KOPT-K1 (cell line): ENCODE data around the gene CACNA1B.

Experiments
- H3K27ac ChIP-seq: fragments of 200-600 bp; sonication (generic); 2 replicates; pipeline ENCODE4 v1.5.1; 2016; ENCODE audit warnings: antibody characterized with exemption, mild to moderate bottlenecking, low read depth, low read length; ENCODE audit not compliant: poor library complexity, severe bottlenecking
- H3K36me3 ChIP-seq: fragments of 200-600 bp; sonication (generic); 2 replicates; pipeline ENCODE4 v1.5.1; 2017; ENCODE audit warnings: antibody characterized with exemption, mild to moderate bottlenecking, low read length, moderate library complexity; ENCODE audit not compliant: insufficient read depth
- H3K9me3 ChIP-seq: fragments of 200-600 bp; sonication (generic); 2 replicates; pipeline ENCODE4 v1.5.1; 2017; ENCODE audit warnings: antibody characterized with exemption, low read length, mild to moderate bottlenecking; ENCODE audit not compliant: insufficient read depth, poor library complexity, severe bottlenecking

The CACNA1B gene

GRCh38 chr9:137917795-137918194, 40.2 kb downstream of the CACNA1B start:
- Histone ChIP-seq H3K27ac (no peak overlapping the region), H3K9me3 (no peaks in the 10 kb centered on the region), H3K36me3 (no peaks in the 10 kb centered on the region)

GRCh38 chr9:137918331-137919094, 40.9 kb downstream of the CACNA1B start:
- H3K27ac ChIP-seq: no peak overlapping the region
- H3K9me3 ChIP-seq: no peaks in the 10 kb centered on the region

GRCh38 chr9:137919095-137919465, 41.5 kb downstream of the CACNA1B start:
- H3K36me3 ChIP-seq: no peaks in the 10 kb centered on the region
- no peaks in the 10 kb centered on the region for H3K9me3 ChIP-seq
- H3K27ac ChIP-seq: no peak overlapping the region

More at GRCh38 chr9:137918331-137919094, 40.9 kb downstream of the CACNA1B start:
- H3K36me3 ChIP-seq: no peaks in the 10 kb centered on the region

GRCh38 chr9:137919649-137920141, 42.1 kb downstream of the CACNA1B start:
- H3K9me3 ChIP-seq: no peaks in the 10 kb centered on the region
- H3K27ac ChIP-seq: no peak overlapping the region
- H3K36me3 ChIP-seq: no peaks in the 10 kb centered on the region

- H3K9me3 ChIP-seq: no peaks in the 10 kb centered on the region
- no peaks in the 10 kb centered on the region for H3K36me3 ChIP-seq
- H3K27ac ChIP-seq: no peak overlapping the region
Measured at GRCh38 chr9:137920753-137921152, 43.2 kb downstream of the CACNA1B start.

GRCh38 chr9:137924169-137924568, 46.6 kb downstream of the CACNA1B start:
- no peak overlapping the region for H3K27ac ChIP-seq
- H3K36me3 ChIP-seq: no peaks in the 10 kb centered on the region
- peaks cover 10% of the 10 kb centered on the region for H3K9me3 ChIP-seq

- Histone ChIP-seq H3K36me3 (no peaks in the 10 kb centered on the region), H3K27ac (no peak overlapping the region), H3K9me3 (peaks cover 10% of the 10 kb centered on the region)
Measured at GRCh38 chr9:137924761-137925369, 47.3 kb downstream of the CACNA1B start.

GRCh38 chr9:137943655-137944054, 66.1 kb downstream of the CACNA1B start:
- Histone ChIP-seq H3K27ac (no peak overlapping the region), H3K9me3 (peaks cover 41% of the 10 kb centered on the region)

GRCh38 chr9:137945581-137945980, 68.0 kb downstream of the CACNA1B start:
- Histone ChIP-seq H3K36me3 (no peaks in the 10 kb centered on the region), H3K27ac (no peak overlapping the region), H3K9me3 (peaks cover 46% of the 10 kb centered on the region)

More at GRCh38 chr9:137943655-137944054, 66.1 kb downstream of the CACNA1B start:
- H3K36me3 ChIP-seq: no peaks in the 10 kb centered on the region

- peaks cover 46% of the 10 kb centered on the region for H3K9me3 ChIP-seq
- no peak overlapping the region for H3K27ac ChIP-seq
- H3K36me3 ChIP-seq: no peaks in the 10 kb centered on the region
Measured at GRCh38 chr9:137946993-137947392, 69.4 kb downstream of the CACNA1B start.

GRCh38 chr9:137948642-137949041, 71.1 kb downstream of the CACNA1B start:
- H3K27ac ChIP-seq: no peak overlapping the region
- no peaks in the 10 kb centered on the region for H3K36me3 ChIP-seq
- peaks cover 41% of the 10 kb centered on the region for H3K9me3 ChIP-seq

- H3K9me3 ChIP-seq: peaks cover 36% of the 10 kb centered on the region
- H3K27ac ChIP-seq: no peak overlapping the region
- no peaks in the 10 kb centered on the region for H3K36me3 ChIP-seq
Measured at GRCh38 chr9:137949260-137949659, 71.7 kb downstream of the CACNA1B start.

GRCh38 chr9:137951107-137951506, 73.5 kb downstream of the CACNA1B start:
- Histone ChIP-seq H3K27ac (no peak overlapping the region), H3K36me3 (no peaks in the 10 kb centered on the region), H3K9me3 (peaks cover 17% of the 10 kb centered on the region)

- Histone ChIP-seq H3K9me3 (peaks cover 10% of the 10 kb centered on the region), H3K27ac (no peak overlapping the region), H3K36me3 (no peaks in the 10 kb centered on the region)
Measured at GRCh38 chr9:137951597-137952490, 74.3 kb downstream of the CACNA1B start.
